Measurements from ENCODE around the gene ATP10B. TPM values are rescaled to one million over a fixed set of nuclear protein-coding genes. Genes with fewer than 3 reads are reported as not detected.

Gene ATP10B
- total RNA-seq, 2 experiments from 2014 or later: not detected

GRCh38 chr5:160702311-160702803, 149.7 kb downstream of the ATP10B start:
- Mint-ChIP-seq H3K4me1 (ENCODE audit: low read depth) (no peaks in the 10 kb centered on the region), H3K36me3 (ENCODE audit: low read depth) (no peaks in the 10 kb centered on the region), H3K27ac (no peak overlapping the region), H3K27me3 (no peaks in the 10 kb centered on the region), H3K9me3 (no peaks in the 10 kb centered on the region), H3K4me3 (no peak overlapping the region)
- Histone ChIP-seq H3K36me3 (ENCODE audit: insufficient read depth, low read length) (no peaks in the 10 kb centered on the region), H3K4me1 (ENCODE audit: insufficient read depth, low read length) (no peaks in the 10 kb centered on the region), H3K9me3 (ENCODE audit: control insufficient read depth in 1 of 2, insufficient read depth in 1 of 2, low read length in 2 of 2) (no peaks in the 10 kb centered on the region), H3K27me3 (ENCODE audit: control insufficient read depth in 1 of 2, insufficient read depth in 2 of 2, low read length in 2 of 2) (no peaks in the 10 kb centered on the region), H3K27ac (ENCODE audit: low read depth in 1 of 2, low read length in 2 of 2) (no peak overlapping the region), H3K4me3 (ENCODE audit: low read length) (no peak overlapping the region)
- ChIA-PET POLR2A (no interaction called here), CTCF (no interaction called here)
- intact Hi-C loops (cut with DNase I, micrococcal nuclease): no loop called here
- TF ChIP-seq, protein P1, sequence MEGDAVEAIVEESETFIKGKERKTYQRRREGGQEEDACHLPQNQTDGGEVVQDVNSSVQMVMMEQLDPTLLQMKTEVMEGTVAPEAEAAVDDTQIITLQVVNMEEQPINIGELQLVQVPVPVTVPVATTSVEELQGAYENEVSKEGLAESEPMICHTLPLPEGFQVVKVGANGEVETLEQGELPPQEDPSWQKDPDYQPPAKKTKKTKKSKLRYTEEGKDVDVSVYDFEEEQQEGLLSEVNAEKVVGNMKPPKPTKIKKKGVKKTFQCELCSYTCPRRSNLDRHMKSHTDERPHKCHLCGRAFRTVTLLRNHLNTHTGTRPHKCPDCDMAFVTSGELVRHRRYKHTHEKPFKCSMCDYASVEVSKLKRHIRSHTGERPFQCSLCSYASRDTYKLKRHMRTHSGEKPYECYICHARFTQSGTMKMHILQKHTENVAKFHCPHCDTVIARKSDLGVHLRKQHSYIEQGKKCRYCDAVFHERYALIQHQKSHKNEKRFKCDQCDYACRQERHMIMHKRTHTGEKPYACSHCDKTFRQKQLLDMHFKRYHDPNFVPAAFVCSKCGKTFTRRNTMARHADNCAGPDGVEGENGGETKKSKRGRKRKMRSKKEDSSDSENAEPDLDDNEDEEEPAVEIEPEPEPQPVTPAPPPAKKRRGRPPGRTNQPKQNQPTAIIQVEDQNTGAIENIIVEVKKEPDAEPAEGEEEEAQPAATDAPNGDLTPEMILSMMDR (IDR thresholded peaks at IDR 0.05): no peak
- ATAC-seq (ENCODE audit: poor library complexity): no peak
- peak in 1 of 14 experiments; percentile 6 for DNase-seq

DNA sequence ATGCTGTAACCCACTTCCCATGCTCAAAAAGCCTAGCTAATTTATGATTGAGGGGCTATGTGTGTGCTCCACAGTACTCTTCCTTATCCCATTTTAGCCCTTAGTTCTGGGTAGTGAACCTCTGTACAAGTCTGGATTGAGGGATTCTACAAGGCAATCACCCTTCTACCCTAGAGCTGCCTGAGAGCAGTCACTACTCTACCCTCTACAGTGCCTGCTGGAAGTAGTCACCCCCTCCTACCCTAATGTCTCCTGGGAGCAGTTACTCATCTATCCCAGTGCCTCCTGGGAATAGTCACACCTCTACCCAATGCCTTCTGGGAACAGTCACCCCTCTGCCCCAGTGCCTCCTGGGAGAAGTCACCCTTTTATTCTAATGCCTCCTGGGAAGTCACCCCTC, 150.6 kb downstream of the ATP10B start:
- CTCF ChIA-PET: no interaction called here
- Mint-ChIP-seq H3K4me3 (no peak overlapping the region), H3K4me1 (ENCODE audit: low read depth) (no peaks in the 10 kb centered on the region), H3K27me3 (no peaks in the 10 kb centered on the region), H3K9me3 (no peaks in the 10 kb centered on the region), H3K36me3 (ENCODE audit: low read depth) (no peaks in the 10 kb centered on the region), H3K27ac (no peak overlapping the region)
- H3K36me3 ChIP-seq (ENCODE audit: insufficient read depth, low read length): no peaks in the 10 kb centered on the region
- H3K9me3 ChIP-seq (ENCODE audit: control insufficient read depth in 1 of 2, insufficient read depth in 1 of 2, low read length in 2 of 2): no peaks in the 10 kb centered on the region
- POLR2A ChIA-PET: no interaction called here
- H3K27me3 ChIP-seq (ENCODE audit: control insufficient read depth in 1 of 2, insufficient read depth in 2 of 2, low read length in 2 of 2): no peaks in the 10 kb centered on the region
- DNase-seq (peak in 1 of 14 experiments; percentile 4), ATAC-seq (ENCODE audit: poor library complexity) (no peak)
- intact Hi-C loops (cut with DNase I, micrococcal nuclease): no loop called here
- no peaks in the 10 kb centered on the region for H3K4me1 ChIP-seq (ENCODE audit: insufficient read depth, low read length)
- H3K27ac ChIP-seq (ENCODE audit: low read depth in 1 of 2, low read length in 2 of 2): no peak overlapping the region
- TF ChIP-seq, protein P1 (IDR thresholded peaks at IDR 0.05): no peak
- no peak overlapping the region for H3K4me3 ChIP-seq (ENCODE audit: low read length)

DNA sequence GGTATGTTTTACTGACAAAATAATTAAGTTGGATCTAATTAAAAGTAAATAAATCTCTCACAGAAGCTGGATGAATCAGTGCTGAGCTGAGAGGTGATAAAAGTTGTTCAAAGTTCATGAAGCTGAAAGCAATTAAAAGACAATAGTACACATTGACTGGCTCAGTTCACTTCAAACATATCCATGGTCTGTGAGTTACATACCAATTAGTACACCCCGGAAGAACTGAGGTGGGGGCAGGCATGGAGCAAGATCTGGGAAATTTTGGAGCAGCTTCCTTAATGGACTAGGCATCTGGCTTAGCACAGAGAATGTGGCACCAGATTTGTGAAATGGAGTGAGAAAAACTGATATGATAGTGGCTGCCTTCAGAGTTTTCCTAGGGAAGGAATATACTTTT, 152.7 kb downstream of the ATP10B start:
- Histone ChIP-seq H3K9me3 (ENCODE audit: control insufficient read depth in 1 of 2, insufficient read depth in 1 of 2, low read length in 2 of 2) (no peaks in the 10 kb centered on the region), H3K27ac (ENCODE audit: low read depth in 1 of 2, low read length in 2 of 2) (no peak overlapping the region), H3K36me3 (ENCODE audit: insufficient read depth, low read length) (no peaks in the 10 kb centered on the region), H3K4me3 (ENCODE audit: low read length) (no peak overlapping the region), H3K27me3 (ENCODE audit: control insufficient read depth in 1 of 2, insufficient read depth in 2 of 2, low read length in 2 of 2) (no peaks in the 10 kb centered on the region), H3K4me1 (ENCODE audit: insufficient read depth, low read length) (no peaks in the 10 kb centered on the region)
- H3K4me1 Mint-ChIP-seq (ENCODE audit: low read depth): no peaks in the 10 kb centered on the region
- H3K27me3 Mint-ChIP-seq: no peaks in the 10 kb centered on the region
- no peak overlapping the region for H3K4me3 Mint-ChIP-seq
- ATAC-seq (ENCODE audit: poor library complexity): no peak
- intact Hi-C loops (cut with DNase I, micrococcal nuclease): no loop called here
- TF ChIP-seq, protein P1 (IDR thresholded peaks at IDR 0.05): no peak
- CTCF ChIA-PET: no interaction called here
- no peaks in the 10 kb centered on the region for H3K9me3 Mint-ChIP-seq
- DNase-seq: no peak
- H3K36me3 Mint-ChIP-seq (ENCODE audit: low read depth): no peaks in the 10 kb centered on the region
- POLR2A ChIA-PET: no interaction called here
- no peak overlapping the region for H3K27ac Mint-ChIP-seq
